Measurements from ENCODE around the gene FNDC3B.

DNA sequence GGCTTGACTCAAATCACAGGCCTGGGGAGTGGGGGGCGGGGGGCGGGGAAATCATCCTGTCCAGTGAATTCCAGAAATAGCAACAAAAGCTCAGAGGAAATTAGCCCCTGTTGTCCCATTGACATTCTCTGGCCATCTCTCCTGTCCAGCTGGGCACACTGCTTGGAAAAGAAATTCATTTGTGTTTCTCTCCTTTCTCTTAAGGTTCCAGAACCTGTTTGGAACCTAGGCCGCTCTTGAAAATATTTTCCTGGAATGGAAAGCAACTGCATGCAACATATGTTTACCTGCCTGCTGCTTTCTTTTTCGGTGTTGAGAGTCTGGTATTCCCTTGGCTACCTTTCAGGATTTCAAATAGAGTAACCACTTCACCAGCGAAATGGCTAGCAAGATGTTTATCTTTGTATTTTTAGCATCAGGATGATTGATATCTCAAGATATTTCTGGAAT is 239.8 kb downstream of the FNDC3B start:
- no peak for TF ChIP-seq POLR2A (IDR thresholded peaks at IDR 0.05)
- TF ChIP-seq, protein P1, sequence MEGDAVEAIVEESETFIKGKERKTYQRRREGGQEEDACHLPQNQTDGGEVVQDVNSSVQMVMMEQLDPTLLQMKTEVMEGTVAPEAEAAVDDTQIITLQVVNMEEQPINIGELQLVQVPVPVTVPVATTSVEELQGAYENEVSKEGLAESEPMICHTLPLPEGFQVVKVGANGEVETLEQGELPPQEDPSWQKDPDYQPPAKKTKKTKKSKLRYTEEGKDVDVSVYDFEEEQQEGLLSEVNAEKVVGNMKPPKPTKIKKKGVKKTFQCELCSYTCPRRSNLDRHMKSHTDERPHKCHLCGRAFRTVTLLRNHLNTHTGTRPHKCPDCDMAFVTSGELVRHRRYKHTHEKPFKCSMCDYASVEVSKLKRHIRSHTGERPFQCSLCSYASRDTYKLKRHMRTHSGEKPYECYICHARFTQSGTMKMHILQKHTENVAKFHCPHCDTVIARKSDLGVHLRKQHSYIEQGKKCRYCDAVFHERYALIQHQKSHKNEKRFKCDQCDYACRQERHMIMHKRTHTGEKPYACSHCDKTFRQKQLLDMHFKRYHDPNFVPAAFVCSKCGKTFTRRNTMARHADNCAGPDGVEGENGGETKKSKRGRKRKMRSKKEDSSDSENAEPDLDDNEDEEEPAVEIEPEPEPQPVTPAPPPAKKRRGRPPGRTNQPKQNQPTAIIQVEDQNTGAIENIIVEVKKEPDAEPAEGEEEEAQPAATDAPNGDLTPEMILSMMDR (IDR thresholded peaks at IDR 0.05), result no peak

Measured in vagina (tissue), 2 donors.